Pancreas (tissue), 10 donors: ENCODE results near the gene NUMBL. TPM values are rescaled to one million over a fixed set of nuclear protein-coding genes. Genes with fewer than 3 reads are reported as not detected.
A peak's percentile ranks its signal among the peaks of the same experiment; 100 is the strongest.

Source experiments
- ATAC-seq, 4 donors: fragments of 200-7000 bp; cut with Tn5 transposase; one replicate each; pipeline versions ENCODE4 v1.8.0 to v1.9.1; 2020; ENCODE audit warnings: mild to moderate bottlenecking in 4 of 4, moderate library complexity in 4 of 4
- DNase-seq, 6 donors: peaks; one replicate each; pipeline ENCODE4 v3.0.0-alpha.2; 2020
- FAIRE-seq: peaks from 2 replicates; lab custom pipeline; 2012; peaks lifted over from hg19 to GRCh38; lab: Jason Lieb, UNC
- H3K27ac ChIP-seq, 4 donors: fragments of 200-600 bp; sonication (generic); 1 replicate in 3 of 4; 2 replicates in 1 of 4; pipeline versions ENCODE4 v1.5.0 to v1.8.0; 2020
- H3K27me3 ChIP-seq, 4 donors: fragments of 200-600 bp; one replicate each; pipeline ENCODE4 v1.8.0; 2021
- H3K36me3 ChIP-seq, 3 donors: fragments of 200-600 bp; sonication (generic) in 1 of 3; one replicate each; pipeline versions ENCODE4 v1.5.0 to v1.8.0; 2020 to 2021
- H3K4me1 ChIP-seq, 3 donors: fragments of 200-600 bp; one replicate each; pipeline ENCODE4 v1.8.0; 2021
- H3K4me3 ChIP-seq, 4 donors: fragments of 200-600 bp; sonication (generic) in 2 of 4; one replicate each; pipeline versions ENCODE4 v1.5.0 to v1.8.0; 2020 to 2021
- H3K9me3 ChIP-seq, 4 donors: fragments of 200-600 bp; one replicate each; pipeline ENCODE4 v1.8.0; 2021
- WGBS, 2 donors: extraction: QIAGEN DNeasy Blood & Tissue Kit; methylation state at CpG; one replicate each; pipeline ENCODE4 v1.1.7; 2013; 5-methylcytosine and 5-hydroxymethylcytosine counted together
- intact Hi-C, 3 donors: fragments of 100-400 bp; cut with DNase I; formaldehyde crosslinking; loops; one replicate each; pipeline versions ENCODE4 v1.11.1 to v1.14.2; 2022
- polyA plus RNA-seq, 2 donors: library from polyadenylated mRNA; stranded (reverse); fragments of 200-250 nt; gene quantifications; one replicate each; pipeline ENCODE4 v1.2.3, GENCODE V29; 2013
- total RNA-seq, 6 donors: library from RNA; stranded (reverse); fragmentation: NEBNext Ultra II Directional in 4 of 6; extraction: Animal tissue kit (Norgen Biotek cat#: 25700) in 4 of 6; gene quantifications; one replicate each; pipeline versions ENCODE4 v1.2.1 to v1.2.4, GENCODE V29; 2021 to 2023
- TF ChIP-seq, protein P1 (sequence below), 4 donors: fragments of 200-600 bp; sonication (generic) in 3 of 4; IDR thresholded peaks; one replicate each; pipeline versions ENCODE4 v1.5.0 to v1.8.0; 2021; ENCODE audit warnings: antibody characterized with exemption in 4 of 4
- donor health status: healthy with polysubstance abuse.
- donor health status: DM: no; HTN: no; CAD: no; lungs with moderate emphysema.
- donor health status: DM: no; HTN: no; CAD: no.
- donor health status: control.
- donor health status: control.
- donor health status: Bipolar disorder and iron deficiency.
- donor health status: DM: yes; HTN: yes; CAD: no.
- donor health status: DM: no; HTN: no; CAD: no.
- donor health status: DM: no; HTN: no; CAD: no.
- donor health status: DM: yes; HTN: yes; CAD: no.

NUMBL gene
- total and polyA plus RNA-seq, 8 donors: 3.2 to 19.1 (median 8.7) TPM

DNA sequence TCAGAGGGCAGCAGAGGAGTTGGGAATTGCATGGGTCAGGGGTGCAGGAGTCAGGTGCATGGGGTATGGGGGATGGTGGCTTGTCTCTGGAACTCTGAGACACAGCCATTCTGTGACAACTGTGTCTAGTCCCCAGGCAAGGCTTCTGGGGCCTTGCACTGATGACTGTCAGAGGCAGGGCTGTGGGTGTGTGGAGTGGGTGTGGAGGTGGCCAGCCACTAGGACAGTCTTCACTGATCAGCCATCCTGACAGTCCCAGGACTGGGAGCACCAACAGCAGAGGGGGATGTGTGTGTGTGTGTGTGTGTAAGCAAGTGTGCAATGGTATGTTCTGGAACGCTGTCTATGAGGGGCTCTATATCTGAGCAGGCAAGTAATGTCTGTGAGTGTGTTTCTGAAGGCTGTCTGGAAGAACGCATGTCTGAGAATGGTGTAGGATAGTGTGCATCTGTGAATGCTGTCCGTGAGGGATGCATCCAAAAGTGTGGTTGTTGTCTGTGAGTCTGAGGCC is 5.4 kb downstream of the NUMBL start:
- Histone ChIP-seq H3K4me3 (no peak overlapping the region), H3K9me3 (no peaks in the 10 kb centered on the region), H3K27me3 (no peaks in the 10 kb centered on the region), H3K4me1 (no peaks in the 10 kb centered on the region), H3K27ac (no peak overlapping the region), H3K36me3 (no peaks in the 10 kb centered on the region)
- TF ChIP-seq, protein P1, sequence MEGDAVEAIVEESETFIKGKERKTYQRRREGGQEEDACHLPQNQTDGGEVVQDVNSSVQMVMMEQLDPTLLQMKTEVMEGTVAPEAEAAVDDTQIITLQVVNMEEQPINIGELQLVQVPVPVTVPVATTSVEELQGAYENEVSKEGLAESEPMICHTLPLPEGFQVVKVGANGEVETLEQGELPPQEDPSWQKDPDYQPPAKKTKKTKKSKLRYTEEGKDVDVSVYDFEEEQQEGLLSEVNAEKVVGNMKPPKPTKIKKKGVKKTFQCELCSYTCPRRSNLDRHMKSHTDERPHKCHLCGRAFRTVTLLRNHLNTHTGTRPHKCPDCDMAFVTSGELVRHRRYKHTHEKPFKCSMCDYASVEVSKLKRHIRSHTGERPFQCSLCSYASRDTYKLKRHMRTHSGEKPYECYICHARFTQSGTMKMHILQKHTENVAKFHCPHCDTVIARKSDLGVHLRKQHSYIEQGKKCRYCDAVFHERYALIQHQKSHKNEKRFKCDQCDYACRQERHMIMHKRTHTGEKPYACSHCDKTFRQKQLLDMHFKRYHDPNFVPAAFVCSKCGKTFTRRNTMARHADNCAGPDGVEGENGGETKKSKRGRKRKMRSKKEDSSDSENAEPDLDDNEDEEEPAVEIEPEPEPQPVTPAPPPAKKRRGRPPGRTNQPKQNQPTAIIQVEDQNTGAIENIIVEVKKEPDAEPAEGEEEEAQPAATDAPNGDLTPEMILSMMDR (IDR thresholded peaks at IDR 0.05): no peak
- 79 to 86% methylated on average over 3 of the region's 3 CpGs for WGBS, 2 donors
- DNase-seq (peak in 1 of 6 donors; percentile 1), ATAC-seq (no peak), FAIRE-seq (no peak)
- intact Hi-C loops: no loop called here

DNA sequence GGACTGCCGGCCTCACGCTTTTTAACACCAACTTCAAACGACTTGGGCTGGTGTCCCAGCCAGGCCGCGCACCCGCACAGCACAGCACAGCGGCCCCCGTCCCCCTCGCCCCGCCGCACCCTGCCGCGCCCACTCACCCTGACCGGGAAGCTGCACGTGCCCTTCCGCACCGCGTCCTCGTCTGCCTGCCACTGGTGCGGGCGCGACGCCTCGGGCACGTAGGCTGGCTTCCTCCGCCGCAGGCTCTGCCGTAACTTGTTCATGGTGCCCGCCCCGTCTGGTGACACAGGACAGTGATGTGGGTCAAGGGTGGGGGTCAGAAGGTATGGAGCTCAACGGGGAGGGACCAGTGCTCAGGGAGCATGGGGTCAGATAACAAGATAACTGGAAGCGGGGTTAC is 6.2 kb downstream of the NUMBL start:
- 94 to 95% methylated on average over 32 of the region's 32 CpGs for WGBS, 2 donors
- no peak for ATAC-seq
- H3K27me3 ChIP-seq: no peaks in the 10 kb centered on the region
- TF ChIP-seq, protein P1 (IDR thresholded peaks at IDR 0.05): no peak
- H3K4me1 ChIP-seq: no peaks in the 10 kb centered on the region
- H3K9me3 ChIP-seq: no peaks in the 10 kb centered on the region
- peak in 1 of 6 donors; percentile 44 for DNase-seq
- no peak overlapping the region for H3K4me3 ChIP-seq
- intact Hi-C loops: no loop called here
- H3K27ac ChIP-seq: no peak overlapping the region
- FAIRE-seq: no peak
- no peaks in the 10 kb centered on the region for H3K36me3 ChIP-seq

DNA sequence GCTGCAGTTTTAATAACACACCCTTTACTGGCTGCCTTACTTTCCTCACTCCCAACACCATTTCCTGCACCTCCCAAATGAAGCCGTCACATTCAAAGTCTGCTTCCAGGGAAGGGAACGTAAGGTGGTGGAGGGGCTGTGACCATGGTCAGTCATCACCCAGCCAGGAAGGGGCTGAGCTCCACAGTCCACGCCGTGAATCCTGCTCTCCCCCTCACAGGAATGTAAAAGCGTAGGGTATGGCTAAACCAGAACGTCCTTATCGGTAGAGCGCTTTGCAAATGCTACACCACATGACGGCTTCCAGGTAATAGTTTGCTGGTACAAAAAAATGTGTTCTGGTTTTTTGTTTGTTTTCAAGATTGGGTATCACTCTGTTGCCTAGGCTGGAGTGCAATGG is 7.0 kb downstream of the NUMBL start:
- Histone ChIP-seq H3K27ac (no peak overlapping the region), H3K9me3 (no peaks in the 10 kb centered on the region), H3K27me3 (no peaks in the 10 kb centered on the region), H3K4me1 (no peaks in the 10 kb centered on the region), H3K4me3 (no peak overlapping the region), H3K36me3 (no peaks in the 10 kb centered on the region)
- 87 to 93% methylated on average over 9 of the region's 9 CpGs for WGBS, 2 donors
- no peak for FAIRE-seq
- DNase-seq: peak in 1 of 6 donors; percentile 8
- ATAC-seq: no peak
- TF ChIP-seq, protein P1 (IDR thresholded peaks at IDR 0.05): no peak
- intact Hi-C loops: no loop called here

DNA sequence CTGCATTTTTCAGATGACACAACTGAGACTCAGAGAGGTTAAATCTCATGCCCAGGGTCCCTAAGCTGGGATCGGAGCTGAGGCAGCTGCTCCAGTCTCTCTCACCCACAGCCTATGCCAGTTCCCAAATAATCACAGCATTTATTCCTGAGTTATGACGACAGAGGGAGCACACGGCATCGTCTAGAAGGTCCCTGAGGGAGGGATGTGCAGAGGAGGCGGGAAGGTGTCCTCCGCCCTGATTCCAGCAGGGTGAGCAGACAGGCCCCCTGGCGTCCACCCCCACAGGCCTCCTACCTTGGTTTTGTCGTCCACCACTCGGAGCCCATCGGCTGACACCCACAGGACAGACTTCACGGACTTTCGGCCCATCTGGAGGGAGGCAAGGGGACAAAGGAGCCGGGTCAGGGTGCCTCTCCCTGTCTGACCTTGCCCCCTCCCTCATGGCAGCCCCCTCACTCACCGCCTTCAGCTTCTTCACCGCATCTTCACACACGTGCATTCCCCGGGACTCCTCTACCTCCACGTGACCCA is 8.0 kb downstream of the NUMBL start:
- TF ChIP-seq, protein P1 (IDR thresholded peaks at IDR 0.05): no peak
- intact Hi-C loops: no loop called here
- 88 to 92% methylated on average over 17 to 18 of the region's 18 CpGs for WGBS, 2 donors
- Histone ChIP-seq H3K9me3 (no peaks in the 10 kb centered on the region), H3K27ac (no peak overlapping the region), H3K4me1 (no peaks in the 10 kb centered on the region), H3K27me3 (no peaks in the 10 kb centered on the region), H3K36me3 (no peaks in the 10 kb centered on the region), H3K4me3 (no peak overlapping the region)
- no peak for FAIRE-seq
- peak in 1 of 6 donors; percentile 34 for DNase-seq
- no peak for ATAC-seq

DNA sequence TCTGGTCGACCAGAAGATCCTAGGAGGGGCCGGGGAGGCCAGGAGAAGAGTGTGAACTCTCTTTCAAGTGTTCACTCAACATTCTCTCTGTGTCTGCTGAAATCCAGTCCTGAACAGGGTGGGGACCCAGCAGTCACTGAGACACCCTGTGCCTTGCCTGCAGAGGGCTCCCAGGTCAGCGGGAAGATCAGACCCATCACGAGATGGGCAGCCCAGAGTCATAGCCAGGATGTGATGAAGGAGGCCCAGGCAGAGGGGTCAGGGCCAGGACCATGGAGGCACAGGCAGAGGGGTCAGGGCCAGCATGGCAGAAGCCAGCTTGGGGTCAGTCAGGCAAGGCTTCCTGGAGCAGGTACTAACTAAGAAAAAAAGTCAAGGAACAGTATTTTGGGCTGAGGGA is 9.4 kb downstream of the NUMBL start:
- Histone ChIP-seq H3K9me3 (no peaks in the 10 kb centered on the region), H3K36me3 (no peaks in the 10 kb centered on the region), H3K4me1 (no peaks in the 10 kb centered on the region), H3K4me3 (no peak overlapping the region), H3K27me3 (no peaks in the 10 kb centered on the region), H3K27ac (no peak overlapping the region)
- TF ChIP-seq, protein P1 (IDR thresholded peaks at IDR 0.05): no peak
- no peak for FAIRE-seq
- WGBS, 2 donors: 79 to 86% methylated on average over 4 of the region's 4 CpGs
- intact Hi-C loops: no loop called here
- peak in 1 of 6 donors; percentile 21 for DNase-seq
- ATAC-seq: no peak
